Activated CD4-positive, alpha-beta T cell treated with anti-CD3 and anti-CD28 coated beads, Interleukin-2, amount 10 ng/mL, durations not matched to agents 24 days and 14 days (primary cell): ENCODE measurements around the gene SERPINH1. TPM values are rescaled to one million over a fixed set of nuclear protein-coding genes. Genes with fewer than 3 reads are reported as not detected.

Experiments
- DNase-seq: peaks from one replicate; pipeline ENCODE4 v3.0.0; 2022
- H3K27ac Mint-ChIP-seq: one replicate; pipeline ENCODE4 v1.8.0; 2022; ENCODE audit warnings: mild to moderate bottlenecking, mixed read lengths
- H3K27me3 Mint-ChIP-seq: one replicate; pipeline ENCODE4 v1.8.0; 2022; ENCODE audit warnings: mixed read lengths
- H3K36me3 Mint-ChIP-seq: one replicate; pipeline ENCODE4 v1.8.0; 2022; ENCODE audit warnings: low read depth, mild to moderate bottlenecking, mixed read lengths
- H3K4me1 Mint-ChIP-seq: one replicate; pipeline ENCODE4 v1.8.0; 2021; ENCODE audit warnings: mixed read lengths
- H3K4me3 Mint-ChIP-seq: one replicate; pipeline ENCODE4 v1.8.0; 2022; ENCODE audit warnings: mild to moderate bottlenecking, moderate library complexity, mixed read lengths
- H3K9me3 Mint-ChIP-seq: one replicate; pipeline ENCODE4 v1.8.0; 2021; ENCODE audit warnings: mixed read lengths
- intact Hi-C: fragments of 100-400 bp; cut with micrococcal nuclease; formaldehyde crosslinking; loops from one replicate; pipeline ENCODE4 v1.15.1; 2023
- total RNA-seq: library from RNA; stranded (reverse); gene quantifications from 2 replicates; pipeline ENCODE4 v1.2.3, GENCODE V29; 2022

Gene SERPINH1
- total RNA-seq, 1 donor from 2014 or later, result 29.6 TPM

- Mint-ChIP-seq H3K4me1 (peaks cover 15% of the 10 kb centered on the region), H3K36me3 (no peaks in the 10 kb centered on the region), H3K4me3 (peak within 1 kb of the TSS; percentile 85), H3K27ac (peak within 1 kb of the TSS; percentile 78), H3K27me3 (peaks cover 27% of the 10 kb centered on the region), H3K9me3 (no peaks in the 10 kb centered on the region)
- DNase-seq, result peak; percentile 98
- intact Hi-C loops, result loop anchor here (2.0 kb wide), 3 partner anchors 33 to 51 kb away; partner anchors contain the start of gene SERPINH1
These were observed 36.4 kb upstream of the SERPINH1 start, which contains the start of gene GDPD5 for GRCh38 chr11:75525433-75526191. TSS of gene GDPD5 (minus strand) at chr11:75525941. CDS start at chr11:75477735, 48,206 bp downstream.

- peak overlapping the region; percentile 78 for H3K27ac Mint-ChIP-seq
- peak overlapping the region; percentile 85 for H3K4me3 Mint-ChIP-seq
- peaks cover 27% of the 10 kb centered on the region for H3K27me3 Mint-ChIP-seq
- no peak for DNase-seq
- no peaks in the 10 kb centered on the region for H3K9me3 Mint-ChIP-seq
- no peaks in the 10 kb centered on the region for H3K36me3 Mint-ChIP-seq
- peaks cover 17% of the 10 kb centered on the region for H3K4me1 Mint-ChIP-seq
- intact Hi-C loops, result loop anchor here (2.0 kb wide), 2 partner anchors 37 to 51 kb away; partner anchors contain the start of gene SERPINH1
These were observed 35.9 kb upstream of the SERPINH1 start for GRCh38 chr11:75526192-75526541.

GRCh38 chr11:75527130-75527529, 34.9 kb upstream of the SERPINH1 start:
- DNase-seq, result no peak
- intact Hi-C loops, result loop anchor here (2.0 kb wide), 2 partner anchors 36 to 52 kb away; partner anchors contain the start of gene SERPINH1
- Mint-ChIP-seq H3K4me1 (peaks cover 27% of the 10 kb centered on the region), H3K36me3 (no peaks in the 10 kb centered on the region), H3K9me3 (no peaks in the 10 kb centered on the region), H3K4me3 (peak overlapping the region; percentile 85), H3K27me3 (peaks cover 27% of the 10 kb centered on the region), H3K27ac (peak overlapping the region; percentile 52)

DNA sequence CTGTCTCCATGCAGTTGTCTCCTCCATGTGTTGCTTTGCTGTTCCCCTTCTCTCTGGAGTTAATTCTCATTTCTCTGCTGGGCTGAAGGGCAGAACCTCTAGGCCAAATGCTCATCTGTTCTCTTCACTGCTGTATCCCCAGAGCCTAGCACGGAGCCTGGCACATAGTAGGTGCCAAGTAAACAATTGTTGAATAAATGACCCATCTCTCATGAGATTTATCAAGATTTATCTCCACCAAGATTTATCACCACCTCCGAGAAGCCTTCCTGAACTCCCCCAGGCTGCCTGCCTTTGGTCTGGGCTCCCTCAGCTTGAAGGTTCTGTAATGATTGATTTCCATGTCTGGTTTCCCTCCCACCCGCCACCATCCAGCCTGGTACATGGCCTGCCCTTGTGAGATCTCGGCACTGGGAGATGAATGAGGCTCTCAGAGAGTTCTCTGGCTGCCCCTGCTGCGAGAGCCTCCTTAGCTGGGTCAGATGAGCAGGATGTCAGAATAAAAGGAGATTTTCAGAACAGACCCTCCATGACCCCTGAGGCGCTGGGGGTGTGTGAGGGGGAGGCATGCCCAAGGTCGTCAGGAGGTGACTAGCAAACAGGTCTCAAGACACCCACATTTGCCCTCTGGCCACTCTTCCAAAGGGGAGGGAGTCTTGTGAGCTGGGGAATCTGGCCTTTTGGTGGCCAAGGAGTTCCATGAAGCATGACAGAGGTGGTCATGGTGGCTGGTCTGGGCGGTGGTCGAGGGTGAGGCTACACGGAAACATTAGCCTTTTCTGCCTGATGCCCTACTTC, 33.9 kb upstream of the SERPINH1 start:
- intact Hi-C loops, result loop anchor here (2.0 kb wide), 2 partner anchors 35 to 53 kb away; partner anchors contain the start of gene SERPINH1
- H3K4me1 Mint-ChIP-seq, result peaks cover 29% of the 10 kb centered on the region

GRCh38 chr11:75530577-75530976, 31.5 kb upstream of the SERPINH1 start:
- peaks cover 13% of the 10 kb centered on the region for H3K27me3 Mint-ChIP-seq
- H3K27ac Mint-ChIP-seq, result no peak overlapping the region
- intact Hi-C loops, result no loop called here
- H3K4me3 Mint-ChIP-seq, result no peak overlapping the region
- H3K36me3 Mint-ChIP-seq, result no peaks in the 10 kb centered on the region
- DNase-seq, result no peak
- no peaks in the 10 kb centered on the region for H3K9me3 Mint-ChIP-seq
- peaks cover 19% of the 10 kb centered on the region for H3K4me1 Mint-ChIP-seq

More for the DNA sequence above, 33.9 kb upstream of the SERPINH1 start:
- no peak for DNase-seq
- no peaks in the 10 kb centered on the region for H3K36me3 Mint-ChIP-seq
- H3K27ac Mint-ChIP-seq, result no peak overlapping the region
- H3K27me3 Mint-ChIP-seq, result peaks cover 27% of the 10 kb centered on the region
- peak overlapping the region; percentile 85 for H3K4me3 Mint-ChIP-seq
- no peaks in the 10 kb centered on the region for H3K9me3 Mint-ChIP-seq

DNA sequence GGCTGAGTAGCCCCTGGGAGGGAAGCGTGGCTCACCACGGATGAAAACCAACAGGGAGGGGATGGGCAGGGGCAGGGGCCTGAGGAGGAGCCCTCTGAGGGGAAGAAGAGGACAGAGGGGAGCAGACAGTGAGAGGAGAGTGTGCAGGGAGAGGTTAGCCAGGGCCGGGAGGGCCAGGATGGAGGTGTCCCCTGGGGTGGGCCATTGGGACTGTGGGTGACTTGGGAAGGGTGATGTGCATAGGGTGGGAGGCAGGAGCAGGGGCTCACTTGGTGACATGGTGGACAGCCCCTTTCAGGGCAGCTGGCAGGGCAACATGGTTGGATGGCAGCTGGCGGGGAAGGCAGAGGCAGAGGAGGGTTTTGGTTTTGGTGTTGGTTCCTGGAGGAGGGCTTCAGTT, 30.7 kb upstream of the SERPINH1 start:
- H3K27me3 Mint-ChIP-seq, result peaks cover 13% of the 10 kb centered on the region
- no peaks in the 10 kb centered on the region for H3K9me3 Mint-ChIP-seq
- DNase-seq, result no peak
- H3K27ac Mint-ChIP-seq, result no peak overlapping the region
- H3K4me3 Mint-ChIP-seq, result no peak overlapping the region
- peaks cover 22% of the 10 kb centered on the region for H3K4me1 Mint-ChIP-seq
- intact Hi-C loops, result no loop called here
- no peaks in the 10 kb centered on the region for H3K36me3 Mint-ChIP-seq

DNA sequence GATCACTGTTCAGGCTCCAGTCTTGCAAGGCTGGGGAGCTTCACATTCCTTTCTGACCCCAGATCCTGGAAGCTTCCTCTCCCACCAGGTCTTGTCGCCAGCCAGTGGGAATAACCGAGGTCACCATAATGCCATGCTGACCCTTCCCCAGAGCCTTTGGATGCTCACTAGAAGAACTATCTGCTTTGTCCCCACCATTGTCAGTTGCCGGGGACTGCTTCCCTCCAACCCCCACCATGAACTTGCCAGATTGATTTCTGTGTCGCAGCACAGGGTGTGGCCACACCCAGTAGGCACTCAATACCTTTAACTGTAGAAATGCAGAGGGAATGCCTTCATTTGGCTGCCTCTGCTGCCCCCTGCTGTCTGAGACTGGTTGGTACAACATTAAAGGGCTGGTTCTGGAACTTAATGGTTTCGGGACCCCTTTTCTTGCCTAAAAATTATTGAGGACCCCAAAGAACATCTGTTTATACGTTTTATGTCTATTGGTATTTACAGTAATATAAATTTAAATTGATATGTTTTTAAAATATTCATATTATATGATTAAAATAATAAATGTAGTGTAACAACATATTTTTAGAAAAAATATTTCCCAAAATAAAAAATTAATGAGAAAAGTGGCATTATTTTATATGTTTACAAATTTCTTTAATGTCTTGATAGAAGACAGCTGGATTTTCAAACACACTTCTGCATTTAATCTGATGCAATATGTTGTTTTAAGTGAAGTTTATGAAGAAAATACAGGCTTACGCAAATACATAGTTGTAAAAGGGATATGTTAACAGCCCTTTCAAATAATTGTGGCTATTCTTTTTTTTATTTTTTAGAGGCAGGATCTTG, 29.6 kb upstream of the SERPINH1 start:
- peak; percentile 95 for DNase-seq
- H3K27me3 Mint-ChIP-seq, result peaks cover 11% of the 10 kb centered on the region
- no peaks in the 10 kb centered on the region for H3K9me3 Mint-ChIP-seq
- H3K36me3 Mint-ChIP-seq, result no peaks in the 10 kb centered on the region
- intact Hi-C loops, result loop anchor here (1.0 kb wide), 2 partner anchors 87 to 144 kb away; no protein-coding TSS in a partner anchor
- H3K27ac Mint-ChIP-seq, result no peak overlapping the region
- peak overlapping the region; percentile 31 for H3K4me3 Mint-ChIP-seq
- H3K4me1 Mint-ChIP-seq, result peaks cover 30% of the 10 kb centered on the region

DNA sequence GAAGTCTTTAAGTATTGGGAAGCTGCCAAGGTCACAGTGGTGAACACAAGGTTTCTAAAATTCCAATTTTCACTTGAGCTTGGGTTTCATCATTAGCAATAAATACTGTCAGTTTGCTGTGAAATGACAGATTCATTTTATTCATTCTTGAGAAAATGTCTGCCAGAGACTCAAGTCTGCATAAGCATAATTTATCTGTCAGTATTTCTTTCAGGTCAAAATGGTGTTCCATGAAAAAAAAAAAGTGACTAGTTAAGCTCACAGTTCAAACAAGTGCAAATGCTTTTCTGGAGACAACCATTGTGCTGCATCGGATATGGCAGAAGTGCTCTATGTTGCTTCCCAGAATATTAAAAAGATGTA, 28.2 kb upstream of the SERPINH1 start:
- intact Hi-C loops, result no loop called here
- H3K4me3 Mint-ChIP-seq, result no peak overlapping the region
- H3K27ac Mint-ChIP-seq, result no peak overlapping the region
- H3K4me1 Mint-ChIP-seq, result peaks cover 43% of the 10 kb centered on the region
- no peaks in the 10 kb centered on the region for H3K9me3 Mint-ChIP-seq
- peaks cover 4% of the 10 kb centered on the region for H3K27me3 Mint-ChIP-seq
- DNase-seq, result no peak
- H3K36me3 Mint-ChIP-seq, result no peaks in the 10 kb centered on the region

DNA sequence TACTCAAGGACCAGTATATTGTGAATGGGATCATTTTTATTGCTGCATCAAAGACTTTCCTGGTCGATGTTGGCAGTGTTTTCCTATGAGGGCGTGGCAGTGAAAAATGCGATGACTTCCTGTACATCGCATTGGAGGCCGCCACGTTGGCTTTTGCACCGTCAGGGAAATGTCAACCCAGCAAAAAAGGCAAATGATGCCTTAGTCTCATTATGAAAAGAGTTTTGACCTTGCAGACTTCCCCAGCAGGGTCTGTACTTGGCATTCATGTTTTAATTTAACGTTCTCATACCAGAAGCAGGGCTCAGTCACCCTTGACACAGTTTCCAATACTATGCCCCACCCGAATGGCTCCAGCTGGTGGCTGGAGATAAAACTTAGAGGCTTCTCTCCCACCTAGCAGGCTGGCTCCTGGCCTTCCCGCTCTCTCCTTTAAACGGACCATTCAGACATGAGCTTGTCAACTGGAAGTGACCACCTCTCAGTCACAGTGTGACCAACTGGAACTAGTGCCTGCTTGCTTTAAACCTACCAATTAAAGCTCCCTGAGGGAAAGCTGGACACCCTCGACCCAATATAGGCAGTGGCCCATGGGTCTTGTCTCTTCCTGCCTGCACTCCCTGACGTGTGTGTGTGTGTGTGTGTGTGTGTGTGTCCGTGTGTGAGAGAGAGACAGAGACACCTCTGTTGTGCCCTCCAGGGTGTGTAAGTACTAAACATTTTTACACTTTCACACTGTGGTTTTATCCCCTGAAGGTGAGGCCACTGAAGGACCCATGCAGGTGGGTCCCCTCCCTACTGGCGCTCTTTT, 27.6 kb upstream of the SERPINH1 start:
- no peak overlapping the region for H3K27ac Mint-ChIP-seq
- no peaks in the 10 kb centered on the region for H3K36me3 Mint-ChIP-seq

GRCh38 chr11:75535071-75535470, 27.0 kb upstream of the SERPINH1 start:
- peaks cover 43% of the 10 kb centered on the region for H3K4me1 Mint-ChIP-seq

More for the DNA sequence above, 27.6 kb upstream of the SERPINH1 start:
- no peak for DNase-seq
- H3K27me3 Mint-ChIP-seq, result no peaks in the 10 kb centered on the region
- intact Hi-C loops, result no loop called here
- H3K4me1 Mint-ChIP-seq, result peaks cover 43% of the 10 kb centered on the region
- no peak overlapping the region for H3K4me3 Mint-ChIP-seq
- no peaks in the 10 kb centered on the region for H3K9me3 Mint-ChIP-seq

GRCh38 chr11:75536786-75537641, 25.0 kb upstream of the SERPINH1 start:
- Mint-ChIP-seq H3K9me3 (no peaks in the 10 kb centered on the region), H3K4me3 (peak overlapping the region; percentile 54), H3K36me3 (no peaks in the 10 kb centered on the region), H3K4me1 (peaks cover 32% of the 10 kb centered on the region), H3K27ac (peak overlapping the region; percentile 40), H3K27me3 (no peaks in the 10 kb centered on the region)
- intact Hi-C loops, result no loop called here
- DNase-seq, result peak; percentile 80

More at GRCh38 chr11:75535071-75535470, 27.0 kb upstream of the SERPINH1 start:
- intact Hi-C loops, result no loop called here
- no peak for DNase-seq
- H3K27me3 Mint-ChIP-seq, result no peaks in the 10 kb centered on the region
- H3K4me3 Mint-ChIP-seq, result no peak overlapping the region
- no peaks in the 10 kb centered on the region for H3K9me3 Mint-ChIP-seq
- no peak overlapping the region for H3K27ac Mint-ChIP-seq
- H3K36me3 Mint-ChIP-seq, result no peaks in the 10 kb centered on the region

- no peaks in the 10 kb centered on the region for H3K36me3 Mint-ChIP-seq
- peaks cover 28% of the 10 kb centered on the region for H3K4me1 Mint-ChIP-seq
- H3K27ac Mint-ChIP-seq, result peak overlapping the region; percentile 40
- intact Hi-C loops, result no loop called here
- no peak for DNase-seq
- H3K4me3 Mint-ChIP-seq, result peak overlapping the region; percentile 2
- H3K27me3 Mint-ChIP-seq, result no peaks in the 10 kb centered on the region
- no peaks in the 10 kb centered on the region for H3K9me3 Mint-ChIP-seq
These were observed 24.3 kb upstream of the SERPINH1 start for GRCh38 chr11:75537740-75538139.
